Muscle layer of duodenum (tissue), 2 donors: Measurements from ENCODE around the gene IQCF2.
"Not testable (repeated sequence)": the region's sequence is repeated elsewhere in the genome, so short reads cannot be mapped to it uniquely, and the experiment has no call there.

Experiments
- H3K27ac ChIP-seq: one replicate; pipeline ENCODE4 v1.7.0; 2013; ENCODE audit warnings: mild to moderate bottlenecking, low read length
- H3K27me3 ChIP-seq: one replicate; pipeline ENCODE4 v1.7.0; 2013; ENCODE audit warnings: low read depth, mild to moderate bottlenecking, control low read depth, low read length
- H3K36me3 ChIP-seq, 2 donors: one replicate each; pipeline ENCODE4 v1.7.0; 2013; ENCODE audit warnings: low read length in 2 of 2, control low read depth in 1 of 2, mild to moderate bottlenecking in 1 of 2; ENCODE audit not compliant: insufficient read depth in 2 of 2, control insufficient read depth in 1 of 2
- H3K4me1 ChIP-seq, 2 donors: one replicate each; pipeline ENCODE4 v1.7.0; 2013; ENCODE audit warnings: low read length in 2 of 2, mild to moderate bottlenecking in 2 of 2, control low read depth in 1 of 2, moderate library complexity in 1 of 2; ENCODE audit not compliant: insufficient read depth in 2 of 2, control insufficient read depth in 1 of 2
- H3K4me3 ChIP-seq, 2 donors: one replicate each; pipeline ENCODE4 v1.7.0; 2013; ENCODE audit warnings: low read length in 2 of 2, low read depth in 1 of 2, mild to moderate bottlenecking in 1 of 2
- H3K9me3 ChIP-seq, 2 donors: one replicate each; pipeline ENCODE4 v1.7.0; 2013; ENCODE audit warnings: low read length in 2 of 2, control low read depth in 1 of 2, mild to moderate bottlenecking in 1 of 2; ENCODE audit not compliant: control insufficient read depth in 1 of 2
- donor health status: healthy.

Gene IQCF2

DNA sequence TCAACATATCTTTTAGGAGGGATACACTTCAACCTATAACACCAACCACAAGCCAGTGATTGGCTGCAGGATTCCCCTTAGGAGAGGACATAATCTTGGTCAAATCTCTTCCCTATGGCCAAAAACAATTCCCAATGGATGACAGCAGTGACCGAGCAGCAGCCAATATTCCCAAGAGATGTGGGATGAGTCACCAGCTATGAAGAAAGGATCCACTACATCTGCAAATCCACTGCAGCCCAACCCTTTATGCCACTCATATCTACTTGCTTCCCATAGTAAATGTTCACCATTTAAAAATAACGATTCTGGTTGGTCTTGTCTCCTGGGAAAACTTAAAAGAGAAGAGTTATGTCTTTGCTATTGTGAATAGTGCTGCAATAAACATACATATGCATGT is 18.5 kb downstream of the IQCF2 start:
- Histone ChIP-seq H3K27ac (no peak overlapping the region), H3K9me3 (no peaks in the 10 kb centered on the region), H3K4me3 (no peak overlapping the region), H3K27me3 (no peaks in the 10 kb centered on the region), H3K36me3 (no peaks in the 10 kb centered on the region), H3K4me1 (no peaks in the 10 kb centered on the region)

DNA sequence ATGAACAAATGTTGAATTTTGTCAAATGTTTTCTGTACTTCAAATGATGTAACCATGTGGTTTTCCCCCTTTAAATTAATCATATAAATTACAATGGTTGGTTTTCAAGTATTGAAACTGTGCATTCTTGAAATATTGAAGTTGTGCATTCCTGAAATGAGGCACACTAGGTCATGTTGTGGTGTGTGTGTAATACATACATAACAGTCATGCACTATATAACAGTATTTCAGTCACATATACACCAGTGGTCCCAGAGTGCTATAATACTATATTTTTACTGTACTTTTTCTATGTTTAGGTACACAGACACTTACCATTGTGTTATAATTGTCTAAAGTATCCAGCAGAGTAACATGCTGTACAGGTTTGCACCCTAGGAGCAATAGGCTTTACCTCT is 25.0 kb downstream of the IQCF2 start:
- H3K4me3 ChIP-seq = no peak overlapping the region
- no peaks in the 10 kb centered on the region for H3K4me1 ChIP-seq
- no peaks in the 10 kb centered on the region for H3K9me3 ChIP-seq
- H3K27ac ChIP-seq = no peak overlapping the region
- no peaks in the 10 kb centered on the region for H3K27me3 ChIP-seq
- H3K36me3 ChIP-seq = no peaks in the 10 kb centered on the region

DNA sequence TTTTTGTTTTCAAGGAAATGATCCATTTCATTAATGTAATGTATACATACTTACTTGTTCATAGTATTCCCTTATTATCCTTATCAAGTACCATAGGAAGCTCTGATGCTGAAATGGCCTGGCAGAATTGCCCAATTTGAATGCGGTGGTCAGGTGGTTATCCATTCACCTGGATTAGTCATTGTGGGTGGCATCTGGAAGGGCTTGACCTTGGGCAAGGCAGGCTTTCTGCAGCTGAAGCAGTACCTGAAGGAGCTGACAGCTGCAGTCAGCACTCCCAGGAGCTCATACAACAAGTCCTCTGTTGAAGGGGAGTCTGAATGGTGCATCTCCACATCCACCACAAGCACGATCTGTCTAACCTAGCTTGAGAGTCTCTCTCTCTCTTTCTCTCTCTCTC is 26.2 kb downstream of the IQCF2 start:
- Histone ChIP-seq H3K4me1 (no peaks in the 10 kb centered on the region), H3K36me3 (no peaks in the 10 kb centered on the region), H3K27me3 (no peaks in the 10 kb centered on the region), H3K27ac (no peak overlapping the region), H3K4me3 (no peak overlapping the region), H3K9me3 (no peaks in the 10 kb centered on the region)

DNA sequence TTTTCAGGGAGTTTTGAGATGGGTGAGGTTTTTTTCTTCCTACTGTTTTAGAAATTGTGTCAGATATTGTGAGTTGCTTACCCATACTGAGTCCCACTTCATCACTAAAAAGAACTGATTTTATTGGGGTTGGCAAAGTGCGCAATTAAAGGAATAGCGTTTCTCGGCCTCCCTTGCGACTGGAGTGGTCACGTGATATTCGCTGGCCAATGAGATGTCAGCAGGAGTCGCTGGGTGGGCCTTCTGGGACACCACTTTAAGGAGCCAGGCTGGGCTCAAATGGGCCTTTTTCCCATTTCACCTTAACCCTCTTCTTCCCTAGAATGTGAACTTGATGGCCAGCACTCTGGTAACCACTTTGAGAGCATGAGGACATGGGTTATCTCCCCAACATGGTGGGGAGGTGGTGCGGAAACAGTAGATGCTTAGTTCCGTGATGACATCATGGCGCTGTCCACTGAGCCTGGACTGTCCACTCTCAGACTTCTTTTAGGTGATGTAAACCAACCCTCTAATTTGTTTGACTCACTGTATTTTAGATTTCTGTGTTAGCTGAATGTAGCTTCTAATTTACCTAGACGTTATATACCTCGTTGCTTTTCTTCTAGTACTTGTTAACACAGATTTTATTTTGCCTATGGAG is 27.2 kb downstream of the IQCF2 start:
- no peaks in the 10 kb centered on the region for H3K36me3 ChIP-seq
- H3K4me1 ChIP-seq = no peaks in the 10 kb centered on the region
- no peaks in the 10 kb centered on the region for H3K27me3 ChIP-seq
- no peak overlapping the region for H3K27ac ChIP-seq
- no peaks in the 10 kb centered on the region for H3K9me3 ChIP-seq
- H3K4me3 ChIP-seq = no peak overlapping the region

DNA sequence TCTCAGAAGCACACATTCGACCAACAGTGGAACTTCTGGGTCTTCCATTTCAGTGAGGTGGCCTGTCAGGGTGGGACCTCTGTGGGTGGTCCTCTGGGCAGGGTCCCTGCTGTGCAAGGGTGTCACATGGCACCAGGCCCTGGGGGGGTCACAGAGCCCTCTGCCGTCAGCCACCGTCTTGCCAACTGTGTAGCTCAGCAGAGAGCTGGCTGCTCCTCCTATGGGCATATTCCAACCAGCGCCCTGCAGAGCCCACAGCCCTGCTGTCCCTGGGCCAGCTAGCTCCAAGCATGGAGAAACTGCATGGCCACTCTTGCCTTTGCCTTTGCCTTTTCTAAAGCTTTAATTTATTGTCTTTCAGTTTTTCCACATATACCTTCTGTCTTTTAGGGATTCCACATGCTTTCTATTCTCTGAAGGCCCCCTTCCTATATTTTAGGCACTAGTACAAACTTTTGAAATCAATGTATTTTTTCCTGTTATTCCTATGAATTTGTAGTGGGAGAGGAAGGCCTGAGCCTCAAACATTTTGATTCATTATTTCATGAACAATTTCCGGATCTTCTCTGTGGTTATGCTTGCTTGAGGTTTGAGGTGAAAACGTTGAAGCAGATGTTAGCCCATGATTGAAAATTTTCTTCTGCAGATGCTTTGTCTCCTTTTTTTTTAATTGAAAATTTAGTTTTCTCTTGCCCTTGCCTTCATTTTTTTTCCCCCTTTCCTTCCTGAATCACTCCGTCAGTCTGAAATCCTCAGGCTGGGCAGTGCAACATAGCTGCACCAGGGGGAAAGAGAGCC is 30.0 kb downstream of the IQCF2 start:
- Histone ChIP-seq H3K27ac (no peak overlapping the region), H3K27me3 (no peaks in the 10 kb centered on the region), H3K36me3 (no peaks in the 10 kb centered on the region), H3K4me3 (no peak overlapping the region), H3K9me3 (no peaks in the 10 kb centered on the region), H3K4me1 (no peaks in the 10 kb centered on the region)

DNA sequence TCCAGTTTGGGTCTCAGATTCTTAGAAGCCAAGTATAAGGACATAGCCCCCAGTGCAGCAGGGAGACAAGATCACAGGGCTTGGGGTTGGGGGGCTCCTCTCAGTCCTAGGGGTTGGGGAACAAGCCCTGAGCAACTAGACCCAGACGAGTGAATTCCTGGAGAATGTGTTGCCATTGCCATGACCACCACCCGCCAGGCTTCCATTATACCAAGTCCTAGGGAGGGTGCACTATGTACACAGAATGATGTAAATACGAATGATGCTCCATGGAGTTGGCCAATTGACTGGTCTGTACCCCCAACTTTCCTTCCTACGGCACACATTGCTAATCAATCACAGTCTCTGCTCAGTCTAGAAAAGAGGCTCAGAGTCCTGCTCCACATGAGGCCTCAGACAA is 33.0 kb downstream of the IQCF2 start:
- Histone ChIP-seq H3K27me3 (no peaks in the 10 kb centered on the region), H3K4me3 (no peak overlapping the region), H3K4me1 (no peaks in the 10 kb centered on the region), H3K9me3 (no peaks in the 10 kb centered on the region), H3K36me3 (no peaks in the 10 kb centered on the region), H3K27ac (no peak overlapping the region)

DNA sequence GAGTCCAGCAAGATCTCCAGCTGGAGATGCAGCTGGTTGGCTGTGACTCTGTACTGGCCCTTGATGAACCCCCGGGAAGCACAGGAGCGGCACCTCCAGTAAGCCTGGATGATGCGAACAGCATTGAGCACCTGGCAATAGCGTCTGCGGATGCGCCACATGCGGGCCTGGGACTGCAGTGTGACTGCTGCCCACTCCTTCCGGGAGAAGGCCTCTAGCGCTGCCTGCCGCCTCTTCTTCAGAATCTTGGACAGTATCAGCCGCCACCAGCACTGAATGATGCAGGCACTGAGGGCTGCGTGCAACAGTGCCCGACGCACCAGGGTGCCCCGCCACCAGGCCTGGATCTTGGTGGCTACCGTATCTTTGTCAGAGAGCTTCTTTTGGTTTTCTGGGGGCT is 33.5 kb downstream of the IQCF2 start:
- H3K27ac ChIP-seq = no peak overlapping the region
- H3K27me3 ChIP-seq = no peaks in the 10 kb centered on the region
- H3K9me3 ChIP-seq = no peaks in the 10 kb centered on the region
- H3K4me1 ChIP-seq = no peaks in the 10 kb centered on the region
- H3K4me3 ChIP-seq = no peak overlapping the region
- no peaks in the 10 kb centered on the region for H3K36me3 ChIP-seq

DNA sequence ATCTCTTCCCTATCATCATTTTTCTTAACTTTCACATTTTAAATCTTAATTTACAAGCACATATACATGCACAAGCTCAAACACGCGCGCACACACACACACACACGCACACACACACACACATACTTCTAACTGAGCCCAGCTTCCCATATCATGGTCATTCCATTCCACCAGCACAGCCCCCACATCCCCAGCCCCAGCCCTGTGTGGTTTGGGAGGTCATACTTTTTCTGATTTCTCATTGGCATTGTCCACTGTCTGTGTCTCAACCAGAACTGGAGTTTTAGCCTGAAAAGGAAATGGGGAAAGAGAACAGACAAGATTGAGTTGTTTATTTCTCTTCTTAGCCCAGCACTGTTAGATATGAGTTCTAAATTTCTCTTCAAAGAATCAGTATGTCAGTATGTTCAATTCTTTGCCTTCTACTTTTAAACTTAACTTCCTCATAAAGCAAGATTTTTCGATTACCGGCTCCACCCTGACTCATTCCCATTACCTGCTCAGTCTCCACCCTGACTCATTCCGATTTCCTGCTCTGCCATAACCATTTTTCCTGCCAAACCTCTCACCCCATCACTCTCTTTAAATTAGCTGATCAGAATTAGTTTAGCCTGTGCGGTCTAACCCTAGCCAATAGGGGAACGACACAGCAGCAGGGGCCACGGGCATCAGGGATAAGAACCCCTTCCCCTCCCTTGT is 35.3 kb downstream of the IQCF2 start:
- Histone ChIP-seq H3K27me3 (no peaks in the 10 kb centered on the region), H3K36me3 (no peaks in the 10 kb centered on the region), H3K27ac (no peak overlapping the region), H3K4me1 (no peaks in the 10 kb centered on the region), H3K4me3 (no peak overlapping the region), H3K9me3 (no peaks in the 10 kb centered on the region)

DNA sequence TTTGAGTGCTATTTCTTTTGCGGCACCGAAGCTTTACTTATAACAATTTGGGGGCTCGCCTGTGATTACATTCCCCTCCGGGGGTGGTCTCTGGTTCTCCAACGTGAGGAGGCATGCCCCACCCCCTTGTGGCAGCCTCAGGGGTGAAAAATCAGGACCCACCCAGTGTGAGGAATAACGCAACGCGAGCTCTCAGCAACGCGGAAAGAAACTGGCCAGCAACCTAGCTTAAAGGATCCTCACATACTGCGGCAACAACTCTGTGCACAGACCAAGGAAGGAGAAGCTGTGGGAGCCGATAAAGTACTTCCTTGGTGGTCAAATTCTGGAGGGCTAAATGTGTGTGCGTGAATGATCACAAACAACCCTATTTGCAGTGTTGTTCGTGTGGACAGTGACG is 36.0 kb downstream of the IQCF2 start:
- Histone ChIP-seq H3K4me1 (no peaks in the 10 kb centered on the region), H3K9me3 (no peaks in the 10 kb centered on the region), H3K27me3 (no peaks in the 10 kb centered on the region), H3K27ac (no peak overlapping the region), H3K36me3 (no peaks in the 10 kb centered on the region), H3K4me3 (no peak overlapping the region)

DNA sequence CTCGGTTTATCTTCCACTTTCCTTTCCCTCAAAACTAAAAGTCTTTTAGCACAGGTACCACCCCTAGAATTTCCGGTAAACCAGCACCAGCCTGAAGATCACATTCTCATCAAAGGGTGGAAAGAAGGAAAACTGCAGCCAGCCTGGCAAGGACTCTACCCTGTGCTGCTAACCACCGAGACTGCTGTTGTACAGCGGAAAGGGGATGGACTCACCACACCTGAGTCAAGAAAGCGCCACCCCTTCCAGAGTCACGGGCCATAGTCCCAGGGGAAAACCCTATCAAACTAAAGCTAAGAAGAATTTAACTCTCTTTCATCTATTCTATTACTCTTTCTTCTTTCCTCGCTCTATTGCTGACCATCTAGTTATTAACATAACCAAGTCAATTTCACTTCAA is 38.6 kb downstream of the IQCF2 start:
- not testable (repeated sequence) for H3K4me3 ChIP-seq, H3K36me3 ChIP-seq, H3K4me1 ChIP-seq, H3K27me3 ChIP-seq, H3K9me3 ChIP-seq, H3K27ac ChIP-seq

DNA sequence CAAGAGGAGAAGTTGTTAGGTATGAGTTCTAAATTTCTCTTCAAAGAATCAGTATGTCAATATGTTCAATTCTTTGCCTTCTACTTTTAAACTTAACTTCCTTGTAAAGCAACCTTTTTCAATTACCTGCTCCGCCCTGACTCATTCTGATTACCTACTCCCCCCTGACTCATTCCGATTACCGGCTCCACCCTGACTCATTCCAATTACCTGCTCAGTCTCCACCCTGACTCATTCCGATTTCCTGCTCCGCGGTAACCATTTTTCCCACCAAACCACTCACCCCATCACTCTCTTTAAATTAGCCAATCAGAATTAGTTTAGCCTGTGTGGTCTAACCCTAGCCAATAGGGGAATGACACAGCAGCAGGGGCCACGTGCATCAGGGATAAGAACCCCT is 40.9 kb downstream of the IQCF2 start:
- not testable (repeated sequence) for H3K27me3 ChIP-seq, H3K27ac ChIP-seq, H3K9me3 ChIP-seq, H3K4me3 ChIP-seq, H3K4me1 ChIP-seq, H3K36me3 ChIP-seq
